Adrenal gland (tissue), 5 donors: ENCODE results near the gene MCTP1.

Source experiments
- POLR2A ChIP-seq, 2 donors: fragments of 450-650 bp; IDR thresholded peaks; one replicate each; pipeline ENCODE4 v1.6.1; 2017; ENCODE audit warnings: antibody characterized with exemption in 2 of 2, mild to moderate bottlenecking in 2 of 2, moderate library complexity in 1 of 2
- TF ChIP-seq, protein P1 (sequence below), 6 experiments: fragments of 450-650 bp in 4 of 6; fragments of 200-600 bp in 2 of 6; sonication (generic) in 1 of 6; IDR thresholded peaks; 1 replicate in 5 of 6; 2 replicates in 1 of 6; pipeline versions ENCODE4 v1.5.1 to v1.8.0; 2016 to 2021; ENCODE audit warnings: antibody characterized with exemption in 6 of 6, mild to moderate bottlenecking in 2 of 6, moderate library complexity in 1 of 6
- donor health status: DM: no; HTN: no; CAD: no.

DNA sequence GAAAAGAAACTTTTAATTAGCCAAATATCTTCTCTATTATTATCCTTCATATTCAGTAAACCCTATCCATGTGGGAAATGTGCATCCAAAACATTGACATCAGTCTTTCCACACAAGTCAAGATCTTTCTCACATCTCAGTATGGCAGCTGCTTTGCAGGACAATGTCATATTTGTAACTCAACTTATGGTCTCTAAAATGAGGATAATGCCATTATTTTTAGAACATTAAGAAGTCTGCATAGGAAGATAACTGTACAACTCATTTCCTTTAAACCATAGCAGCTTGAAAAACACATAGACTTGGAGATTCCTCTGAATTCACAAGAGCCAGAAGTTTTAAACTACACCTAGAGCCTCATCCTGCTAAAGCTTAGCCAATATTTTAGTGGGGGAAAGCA lies 43.7 kb downstream of the MCTP1 start:
- TF ChIP-seq, protein P1, sequence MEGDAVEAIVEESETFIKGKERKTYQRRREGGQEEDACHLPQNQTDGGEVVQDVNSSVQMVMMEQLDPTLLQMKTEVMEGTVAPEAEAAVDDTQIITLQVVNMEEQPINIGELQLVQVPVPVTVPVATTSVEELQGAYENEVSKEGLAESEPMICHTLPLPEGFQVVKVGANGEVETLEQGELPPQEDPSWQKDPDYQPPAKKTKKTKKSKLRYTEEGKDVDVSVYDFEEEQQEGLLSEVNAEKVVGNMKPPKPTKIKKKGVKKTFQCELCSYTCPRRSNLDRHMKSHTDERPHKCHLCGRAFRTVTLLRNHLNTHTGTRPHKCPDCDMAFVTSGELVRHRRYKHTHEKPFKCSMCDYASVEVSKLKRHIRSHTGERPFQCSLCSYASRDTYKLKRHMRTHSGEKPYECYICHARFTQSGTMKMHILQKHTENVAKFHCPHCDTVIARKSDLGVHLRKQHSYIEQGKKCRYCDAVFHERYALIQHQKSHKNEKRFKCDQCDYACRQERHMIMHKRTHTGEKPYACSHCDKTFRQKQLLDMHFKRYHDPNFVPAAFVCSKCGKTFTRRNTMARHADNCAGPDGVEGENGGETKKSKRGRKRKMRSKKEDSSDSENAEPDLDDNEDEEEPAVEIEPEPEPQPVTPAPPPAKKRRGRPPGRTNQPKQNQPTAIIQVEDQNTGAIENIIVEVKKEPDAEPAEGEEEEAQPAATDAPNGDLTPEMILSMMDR (IDR thresholded peaks at IDR 0.05), result no peak
- no peak for TF ChIP-seq POLR2A (IDR thresholded peaks at IDR 0.05)
